ENCODE measurements around the gene BDNF.

DNA sequence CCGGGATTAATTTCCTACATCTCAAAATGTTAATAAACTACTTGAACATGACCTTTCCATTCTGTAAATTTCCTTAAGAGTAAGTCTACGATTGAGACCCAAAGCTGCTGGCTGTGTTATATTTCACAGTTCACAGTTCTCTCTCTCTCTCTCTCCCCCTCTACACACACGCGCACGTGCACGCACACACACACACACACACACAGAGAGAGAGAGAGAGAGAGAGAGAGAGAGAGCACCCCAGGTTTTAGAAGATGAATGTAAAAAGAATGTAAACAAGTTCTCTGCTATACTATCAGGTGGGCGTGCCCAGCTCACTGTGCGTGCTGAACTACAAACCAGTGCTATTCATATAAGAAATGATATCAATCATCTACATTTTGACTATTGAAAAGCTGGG lies 3.3 kb downstream of the BDNF start:
- TF ChIP-seq, protein P1, sequence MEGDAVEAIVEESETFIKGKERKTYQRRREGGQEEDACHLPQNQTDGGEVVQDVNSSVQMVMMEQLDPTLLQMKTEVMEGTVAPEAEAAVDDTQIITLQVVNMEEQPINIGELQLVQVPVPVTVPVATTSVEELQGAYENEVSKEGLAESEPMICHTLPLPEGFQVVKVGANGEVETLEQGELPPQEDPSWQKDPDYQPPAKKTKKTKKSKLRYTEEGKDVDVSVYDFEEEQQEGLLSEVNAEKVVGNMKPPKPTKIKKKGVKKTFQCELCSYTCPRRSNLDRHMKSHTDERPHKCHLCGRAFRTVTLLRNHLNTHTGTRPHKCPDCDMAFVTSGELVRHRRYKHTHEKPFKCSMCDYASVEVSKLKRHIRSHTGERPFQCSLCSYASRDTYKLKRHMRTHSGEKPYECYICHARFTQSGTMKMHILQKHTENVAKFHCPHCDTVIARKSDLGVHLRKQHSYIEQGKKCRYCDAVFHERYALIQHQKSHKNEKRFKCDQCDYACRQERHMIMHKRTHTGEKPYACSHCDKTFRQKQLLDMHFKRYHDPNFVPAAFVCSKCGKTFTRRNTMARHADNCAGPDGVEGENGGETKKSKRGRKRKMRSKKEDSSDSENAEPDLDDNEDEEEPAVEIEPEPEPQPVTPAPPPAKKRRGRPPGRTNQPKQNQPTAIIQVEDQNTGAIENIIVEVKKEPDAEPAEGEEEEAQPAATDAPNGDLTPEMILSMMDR (conservative IDR thresholded peaks at IDR 0.05; ENCODE audit: low read depth in 2 of 2) = no peak
- TF ChIP-seq, protein P2, sequence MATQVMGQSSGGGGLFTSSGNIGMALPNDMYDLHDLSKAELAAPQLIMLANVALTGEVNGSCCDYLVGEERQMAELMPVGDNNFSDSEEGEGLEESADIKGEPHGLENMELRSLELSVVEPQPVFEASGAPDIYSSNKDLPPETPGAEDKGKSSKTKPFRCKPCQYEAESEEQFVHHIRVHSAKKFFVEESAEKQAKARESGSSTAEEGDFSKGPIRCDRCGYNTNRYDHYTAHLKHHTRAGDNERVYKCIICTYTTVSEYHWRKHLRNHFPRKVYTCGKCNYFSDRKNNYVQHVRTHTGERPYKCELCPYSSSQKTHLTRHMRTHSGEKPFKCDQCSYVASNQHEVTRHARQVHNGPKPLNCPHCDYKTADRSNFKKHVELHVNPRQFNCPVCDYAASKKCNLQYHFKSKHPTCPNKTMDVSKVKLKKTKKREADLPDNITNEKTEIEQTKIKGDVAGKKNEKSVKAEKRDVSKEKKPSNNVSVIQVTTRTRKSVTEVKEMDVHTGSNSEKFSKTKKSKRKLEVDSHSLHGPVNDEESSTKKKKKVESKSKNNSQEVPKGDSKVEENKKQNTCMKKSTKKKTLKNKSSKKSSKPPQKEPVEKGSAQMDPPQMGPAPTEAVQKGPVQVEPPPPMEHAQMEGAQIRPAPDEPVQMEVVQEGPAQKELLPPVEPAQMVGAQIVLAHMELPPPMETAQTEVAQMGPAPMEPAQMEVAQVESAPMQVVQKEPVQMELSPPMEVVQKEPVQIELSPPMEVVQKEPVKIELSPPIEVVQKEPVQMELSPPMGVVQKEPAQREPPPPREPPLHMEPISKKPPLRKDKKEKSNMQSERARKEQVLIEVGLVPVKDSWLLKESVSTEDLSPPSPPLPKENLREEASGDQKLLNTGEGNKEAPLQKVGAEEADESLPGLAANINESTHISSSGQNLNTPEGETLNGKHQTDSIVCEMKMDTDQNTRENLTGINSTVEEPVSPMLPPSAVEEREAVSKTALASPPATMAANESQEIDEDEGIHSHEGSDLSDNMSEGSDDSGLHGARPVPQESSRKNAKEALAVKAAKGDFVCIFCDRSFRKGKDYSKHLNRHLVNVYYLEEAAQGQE (IDR thresholded peaks at IDR 0.05; ENCODE audit: unreplicated experiment) = no peak
- no peak for TF ChIP-seq EZH2 (IDR thresholded peaks at IDR 0.05; ENCODE audit: low read depth, unreplicated experiment)
- TF ChIP-seq EZH2phosphoT487 (IDR thresholded peaks at IDR 0.05; ENCODE audit: unreplicated experiment) = no peak
- TF ChIP-seq POLR2AphosphoS5 (IDR thresholded peaks at IDR 0.05; ENCODE audit: low read depth) = no peak
- TF ChIP-seq ZNF331 (CRISPR knock-in tag; IDR thresholded peaks at IDR 0.05; ENCODE audit: low read depth) = no peak
- TF ChIP-seq CREB1 (CRISPR knock-in tag; IDR thresholded peaks at IDR 0.05; ENCODE audit: low read depth) = no peak

Data from GM23338 (cell line).